ENCODE data around the gene FPR3. TPM values are rescaled to one million over a fixed set of nuclear protein-coding genes. Genes with fewer than 3 reads are reported as not detected.

The FPR3 gene
- total RNA-seq, 1 donor from 2014 or later: 4.2 TPM

GRCh38 chr19:51781999-51782398 is 13.0 kb upstream of the FPR3 start:
- no peak overlapping the region for H3K27ac ChIP-seq
- intact Hi-C loops (cut with DNase I): loop anchor here (10.0 kb wide), 1 partner anchor 307 kb away; the partner anchor contains the start of gene CEACAM18
- no peaks in the 10 kb centered on the region for H3K9me3 ChIP-seq
- DNase-seq (ENCODE audit: extremely low spot score in 2 of 2): no peak
- H3K27me3 ChIP-seq: no peaks in the 10 kb centered on the region
- H3K36me3 ChIP-seq: no peaks in the 10 kb centered on the region
- no peak for TF ChIP-seq POLR2A (IDR thresholded peaks at IDR 0.05)
- TF ChIP-seq POLR2AphosphoS5 (IDR thresholded peaks at IDR 0.05; ENCODE audit: insufficient read depth in 1 of 2, low read depth in 1 of 2): no peak
- no peak overlapping the region for H3K4me3 ChIP-seq
- H3K4me1 ChIP-seq: no peaks in the 10 kb centered on the region

DNA sequence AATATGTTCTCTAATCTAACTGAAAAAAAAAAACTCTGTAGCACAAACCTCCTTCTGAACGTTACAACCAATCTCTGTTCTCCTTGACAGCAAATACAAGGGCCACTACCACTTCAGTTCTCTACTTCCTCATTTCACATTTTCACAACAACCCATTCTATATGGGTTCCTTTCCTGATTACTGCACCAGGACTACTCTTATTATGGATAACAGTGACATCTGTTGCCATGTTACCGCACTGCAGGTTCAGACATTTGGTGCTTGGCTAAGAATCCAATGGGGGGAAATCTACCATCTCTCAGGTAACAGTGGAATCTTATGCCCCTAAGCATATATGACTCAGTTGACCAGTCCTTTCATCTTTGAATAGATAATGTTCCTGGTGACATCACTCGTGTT is 11.6 kb upstream of the FPR3 start:
- Histone ChIP-seq H3K9me3 (no peaks in the 10 kb centered on the region), H3K27ac (no peak overlapping the region), H3K36me3 (no peaks in the 10 kb centered on the region), H3K4me3 (no peak overlapping the region), H3K27me3 (no peaks in the 10 kb centered on the region), H3K4me1 (no peaks in the 10 kb centered on the region)
- intact Hi-C loops (cut with DNase I): loop anchor here (10.0 kb wide), 1 partner anchor 309 kb away; the partner anchor contains the start of gene CEACAM18
- no peak for DNase-seq (ENCODE audit: extremely low spot score in 2 of 2)
- TF ChIP-seq POLR2AphosphoS5 (IDR thresholded peaks at IDR 0.05; ENCODE audit: insufficient read depth in 1 of 2, low read depth in 1 of 2) (no peak), POLR2A (IDR thresholded peaks at IDR 0.05) (no peak)
- TF ChIP-seq, protein P1, sequence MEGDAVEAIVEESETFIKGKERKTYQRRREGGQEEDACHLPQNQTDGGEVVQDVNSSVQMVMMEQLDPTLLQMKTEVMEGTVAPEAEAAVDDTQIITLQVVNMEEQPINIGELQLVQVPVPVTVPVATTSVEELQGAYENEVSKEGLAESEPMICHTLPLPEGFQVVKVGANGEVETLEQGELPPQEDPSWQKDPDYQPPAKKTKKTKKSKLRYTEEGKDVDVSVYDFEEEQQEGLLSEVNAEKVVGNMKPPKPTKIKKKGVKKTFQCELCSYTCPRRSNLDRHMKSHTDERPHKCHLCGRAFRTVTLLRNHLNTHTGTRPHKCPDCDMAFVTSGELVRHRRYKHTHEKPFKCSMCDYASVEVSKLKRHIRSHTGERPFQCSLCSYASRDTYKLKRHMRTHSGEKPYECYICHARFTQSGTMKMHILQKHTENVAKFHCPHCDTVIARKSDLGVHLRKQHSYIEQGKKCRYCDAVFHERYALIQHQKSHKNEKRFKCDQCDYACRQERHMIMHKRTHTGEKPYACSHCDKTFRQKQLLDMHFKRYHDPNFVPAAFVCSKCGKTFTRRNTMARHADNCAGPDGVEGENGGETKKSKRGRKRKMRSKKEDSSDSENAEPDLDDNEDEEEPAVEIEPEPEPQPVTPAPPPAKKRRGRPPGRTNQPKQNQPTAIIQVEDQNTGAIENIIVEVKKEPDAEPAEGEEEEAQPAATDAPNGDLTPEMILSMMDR (IDR thresholded peaks at IDR 0.05): no peak

- Histone ChIP-seq H3K36me3 (no peaks in the 10 kb centered on the region), H3K4me1 (no peaks in the 10 kb centered on the region), H3K27me3 (no peaks in the 10 kb centered on the region), H3K27ac (peak overlapping the region; percentile 24), H3K9me3 (no peaks in the 10 kb centered on the region), H3K4me3 (no peak overlapping the region)
- no peak for DNase-seq (ENCODE audit: extremely low spot score in 2 of 2)
- intact Hi-C loops (cut with DNase I): loop anchor here (10.0 kb wide), 1 partner anchor 309 kb away; the partner anchor contains the start of gene CEACAM18
- no peak for TF ChIP-seq POLR2A (IDR thresholded peaks at IDR 0.05)
- no peak for TF ChIP-seq POLR2AphosphoS5 (IDR thresholded peaks at IDR 0.05; ENCODE audit: insufficient read depth in 1 of 2, low read depth in 1 of 2)
- TF ChIP-seq, protein P1 (IDR thresholded peaks at IDR 0.05): no peak
Observed at GRCh38 chr19:51784109-51784785, 10.7 kb upstream of the FPR3 start.

DNA sequence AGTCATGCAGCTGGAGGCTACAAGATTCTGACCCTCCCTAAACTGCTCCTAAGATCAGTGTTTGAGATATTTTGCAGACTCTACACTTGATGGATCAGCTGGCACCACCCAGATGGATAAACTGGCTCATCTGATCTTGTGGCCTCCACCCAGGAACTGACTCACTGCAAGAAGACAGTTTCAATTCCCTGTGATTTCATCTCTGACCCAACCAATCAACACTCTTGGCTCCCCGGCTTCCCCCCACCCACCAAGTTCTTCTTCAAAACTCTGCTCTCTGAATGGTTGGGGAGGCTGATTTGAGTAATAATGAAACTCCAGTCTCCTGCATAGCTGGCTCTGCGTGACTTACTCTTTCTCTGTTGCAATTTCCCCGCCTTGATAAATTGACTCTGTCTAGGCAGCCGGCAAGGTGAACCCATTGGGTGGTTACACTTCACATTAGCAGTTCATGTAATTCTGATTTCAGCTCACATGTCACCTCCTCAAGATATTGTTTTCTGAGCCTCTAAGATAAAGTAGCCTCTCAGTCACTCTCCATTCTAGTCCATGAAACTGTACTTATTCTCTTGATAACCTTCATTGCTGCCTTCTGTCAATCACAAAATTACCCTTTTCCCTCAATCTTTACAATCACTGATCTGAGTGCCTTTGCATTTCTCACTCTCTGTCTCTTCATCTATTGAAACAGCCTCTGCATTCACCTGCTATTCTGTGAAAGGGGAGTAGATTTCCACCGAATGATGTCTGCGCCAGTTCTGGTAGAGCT is 9.9 kb upstream of the FPR3 start:
- no peak for TF ChIP-seq POLR2A (IDR thresholded peaks at IDR 0.05)
- TF ChIP-seq POLR2AphosphoS5 (IDR thresholded peaks at IDR 0.05; ENCODE audit: insufficient read depth in 1 of 2, low read depth in 1 of 2): peak in 1 of 2 donors; percentile 30
- no peaks in the 10 kb centered on the region for H3K4me1 ChIP-seq
- H3K27ac ChIP-seq: peak overlapping the region; percentile 24
- H3K4me3 ChIP-seq: no peak overlapping the region
- intact Hi-C loops (cut with DNase I): loop anchor here (10.0 kb wide), 1 partner anchor 310 kb away; the partner anchor contains the start of gene CEACAM18
- H3K36me3 ChIP-seq: no peaks in the 10 kb centered on the region
- no peaks in the 10 kb centered on the region for H3K27me3 ChIP-seq
- no peaks in the 10 kb centered on the region for H3K9me3 ChIP-seq
- no peak for DNase-seq (ENCODE audit: extremely low spot score in 2 of 2)

GRCh38 chr19:51786646-51787494 is 8.1 kb upstream of the FPR3 start:
- H3K27ac ChIP-seq: no peak overlapping the region
- intact Hi-C loops (cut with DNase I): loop anchor here (10.0 kb wide), 1 partner anchor 312 kb away; the partner anchor contains the start of gene CEACAM18
- H3K4me1 ChIP-seq: no peaks in the 10 kb centered on the region
- no peak for TF ChIP-seq POLR2AphosphoS5 (IDR thresholded peaks at IDR 0.05; ENCODE audit: insufficient read depth in 1 of 2, low read depth in 1 of 2)
- TF ChIP-seq POLR2A (IDR thresholded peaks at IDR 0.05): no peak
- TF ChIP-seq, protein P1 (IDR thresholded peaks at IDR 0.05): no peak
- no peak overlapping the region for H3K4me3 ChIP-seq
- no peak for DNase-seq (ENCODE audit: extremely low spot score in 2 of 2)
- H3K27me3 ChIP-seq: no peaks in the 10 kb centered on the region
- no peaks in the 10 kb centered on the region for H3K36me3 ChIP-seq
- no peaks in the 10 kb centered on the region for H3K9me3 ChIP-seq
